B cell (primary cell): ENCODE data around the gene EML6. TPM values are rescaled to one million over a fixed set of nuclear protein-coding genes. Genes with fewer than 3 reads are reported as not detected.

Experiments used
- ATAC-seq: fragments of 200-7000 bp; cut with Tn5 transposase; one replicate; pipeline ENCODE4 v1.10.0; 2021; ENCODE audit warnings: low read depth, mild to moderate bottlenecking, moderate number of reproducible peaks, moderate library complexity
- CTCF ChIA-PET: fragments of 350-600 bp; sonication (Branson Sonifier 250); formaldehyde crosslinking; loops from one replicate; lab custom pipeline; 2021; ENCODE audit warnings: antibody characterized with exemption, inconsistent platforms; lab: Charles Lee
- POLR2A ChIA-PET: fragments of 350-600 bp; sonication (Branson Sonifier 250); formaldehyde crosslinking; loops from one replicate; lab custom pipeline; 2021; ENCODE audit warnings: antibody characterized with exemption; lab: Charles Lee
- DNase-seq: peaks from one replicate; pipeline ENCODE4 v3.0.0; 2013
- H2AFZ ChIP-seq: 2 replicates; pipeline ENCODE4 v1.6.1; 2012; ENCODE audit warnings: mild to moderate bottlenecking, low read depth, low read length; ENCODE audit not compliant: insufficient read depth, poor library complexity, severe bottlenecking
- H3K27ac ChIP-seq, 2 donors: 1 replicate in 1 of 2; 2 replicates in 1 of 2; pipeline ENCODE4 v1.5.1; 2012 to 2013; ENCODE audit warnings: low read length in 2 of 2, mild to moderate bottlenecking in 2 of 2, moderate library complexity in 1 of 2
- H3K27me3 ChIP-seq, 4 experiments: fragments of 200-600 bp in 1 of 4; sonication (generic) in 1 of 4; replicated peaks in 1 of 4; 1 replicate in 2 of 4; 2 replicates in 2 of 4; pipeline versions ENCODE4 v1.6.1 to v1.7.0; 2013 to 2016; ENCODE audit warnings: low read length in 3 of 4, mild to moderate bottlenecking in 2 of 4, mixed read lengths in 1 of 4, moderate library complexity in 1 of 4; ENCODE audit not compliant: insufficient read depth in 4 of 4, control insufficient read depth in 3 of 4; ENCODE audit errors: control extremely low read depth in 1 of 4
- H3K36me3 ChIP-seq, 2 experiments: replicated peaks in 1 of 2; 1 replicate in 1 of 2; 2 replicates in 1 of 2; pipeline versions ENCODE4 v1.6.1 to v1.7.1; 2013; ENCODE audit warnings: low read length in 1 of 2; ENCODE audit not compliant: insufficient read depth in 2 of 2, control insufficient read depth in 1 of 2; ENCODE audit errors: control extremely low read depth in 1 of 2, extremely low read depth in 1 of 2
- H3K4me1 ChIP-seq, 2 donors: fragments of 200-600 bp in 1 of 2; sonication (generic) in 1 of 2; 1 replicate in 1 of 2; 2 replicates in 1 of 2; pipeline versions ENCODE4 v1.5.1 to v1.6.1; 2013 to 2017; ENCODE audit warnings: low read length in 2 of 2; ENCODE audit not compliant: control insufficient read depth in 2 of 2, insufficient read depth in 2 of 2
- H3K4me2 ChIP-seq: replicated peaks from 2 replicates; pipeline ENCODE3; 2012; ENCODE audit warnings: mild to moderate bottlenecking, low read depth, low read length; ENCODE audit not compliant: poor library complexity, severe bottlenecking
- H3K4me3 ChIP-seq, 5 experiments: fragments of 200-600 bp in 1 of 5; sonication (generic) in 1 of 5; 1 replicate in 3 of 5; 2 replicates in 2 of 5; pipeline versions ENCODE4 v1.5.1 to v1.7.0; 2011 to 2016; ENCODE audit warnings: low read length in 4 of 5, mild to moderate bottlenecking in 4 of 5, low read depth in 2 of 5, control low read depth in 1 of 5, moderate library complexity in 1 of 5; ENCODE audit not compliant: insufficient read depth in 1 of 5; ENCODE audit errors: control extremely low read depth in 1 of 5, extremely low read depth in 1 of 5
- H3K79me2 ChIP-seq: fragments of 200-600 bp; sonication (generic); one replicate; pipeline ENCODE4 v1.6.0; 2016; ENCODE audit warnings: low read length; ENCODE audit not compliant: control insufficient read depth, insufficient read depth
- H3K9ac ChIP-seq: fragments of 200-600 bp; sonication (generic); 2 replicates; pipeline ENCODE4 v1.6.1; 2017; ENCODE audit warnings: mild to moderate bottlenecking, low read length, moderate library complexity
- H3K9me3 ChIP-seq, 3 donors: one replicate each; pipeline versions ENCODE4 v1.6.1 to v1.7.1; 2013; ENCODE audit warnings: low read length in 2 of 3; ENCODE audit not compliant: control insufficient read depth in 2 of 3, insufficient read depth in 1 of 3; ENCODE audit errors: control extremely low read depth in 1 of 3
- H4K20me1 ChIP-seq: 2 replicates; pipeline ENCODE4 v1.6.0; 2012; ENCODE audit warnings: mild to moderate bottlenecking, low read length; ENCODE audit not compliant: insufficient read depth, control insufficient read depth, poor library complexity, severe bottlenecking
- H3K27ac Mint-ChIP-seq: one replicate; pipeline ENCODE4 v1.8.0; 2021; ENCODE audit warnings: mixed read lengths
- H3K27me3 Mint-ChIP-seq: one replicate; pipeline ENCODE4 v1.8.0; 2021; ENCODE audit warnings: mixed read lengths
- H3K4me1 Mint-ChIP-seq: one replicate; pipeline ENCODE4 v1.8.0; 2021; ENCODE audit warnings: mixed read lengths
- H3K4me3 Mint-ChIP-seq: one replicate; pipeline ENCODE4 v1.8.0; 2021; ENCODE audit warnings: mixed read lengths
- H3K9me3 Mint-ChIP-seq: one replicate; pipeline ENCODE4 v1.8.0; 2022; ENCODE audit warnings: mixed read lengths; ENCODE audit not compliant: insufficient read depth
- CTCF ChIP-seq: fragments of 200-600 bp; IDR thresholded peaks from one replicate; pipeline ENCODE4 v1.8.0; 2022; ENCODE audit warnings: antibody characterized with exemption, mild to moderate bottlenecking
- EZH2 ChIP-seq: IDR thresholded peaks from 2 replicates; pipeline ENCODE4 v1.6.1; 2012; ENCODE audit warnings: borderline replicate concordance, low read depth, mild to moderate bottlenecking, moderate library complexity, low read length; ENCODE audit not compliant: insufficient read depth, poor library complexity, severe bottlenecking
- WGBS: methylation state at CpG from one replicate; pipeline ENCODE4 v1.1.5; 2013; ENCODE audit warnings: missing lambda C conversion rate; ENCODE audit not compliant: insufficient coverage; 5-methylcytosine and 5-hydroxymethylcytosine counted together
- intact Hi-C: fragments of 100-400 bp; cut with micrococcal nuclease; formaldehyde crosslinking; loops from one replicate; pipeline ENCODE4 v1.10.0; 2022
- polyA plus RNA-seq: library from polyadenylated mRNA; depleted of rRNA; stranded (reverse); fragments of >200 nt; gene quantifications from 2 replicates; pipeline ENCODE4 v1.2.3, GENCODE V29; 2012
- total RNA-seq, 2 donors: library from RNA; stranded (reverse); fragments of 120-200 nt in 1 of 2; gene quantifications; 1 replicate in 1 of 2; 2 replicates in 1 of 2; pipeline versions ENCODE4 v1.2.3 to v1.2.4, GENCODE V29; 2013 to 2022

The EML6 gene
- total and polyA plus RNA-seq, 2 donors (not counting 1 experiment from before 2014, with no cell fraction given) = 42.5 to 53.7 TPM

- DNase-seq (no peak), ATAC-seq (no peak)
- POLR2A ChIA-PET = no interaction called here
- H3K27me3 ChIP-seq = no peaks in the 10 kb centered on the region
- no peak for TF ChIP-seq CTCF
- no peak for TF ChIP-seq EZH2
- intact Hi-C loops = no loop called here
- no peak overlapping the region for H3K27ac ChIP-seq
- H4K20me1 ChIP-seq = no peaks in the 10 kb centered on the region
- no peaks in the 10 kb centered on the region for H3K9me3 Mint-ChIP-seq
- H3K36me3 ChIP-seq = no peaks in the 10 kb centered on the region
- H3K4me3 ChIP-seq = no peak overlapping the region
- H3K27me3 Mint-ChIP-seq = no peaks in the 10 kb centered on the region
- no peaks in the 10 kb centered on the region for H3K4me1 ChIP-seq
- CTCF ChIA-PET = interaction anchor here (0.9 kb wide), 1 partner anchor 253 kb away, joined by 3 read pairs; no protein-coding TSS in a partner anchor
- no peaks in the 10 kb centered on the region for H3K79me2 ChIP-seq
- H2AFZ ChIP-seq = no peak overlapping the region
- 100% methylated on average over 1 of the region's 2 CpGs for WGBS
- no peak overlapping the region for H3K9ac ChIP-seq
- H3K4me1 Mint-ChIP-seq = no peaks in the 10 kb centered on the region
- H3K9me3 ChIP-seq = no peaks in the 10 kb centered on the region
- H3K27ac Mint-ChIP-seq = no peak overlapping the region
- no peak overlapping the region for H3K4me3 Mint-ChIP-seq
- H3K4me2 ChIP-seq = no peak overlapping the region
These were observed 191.2 kb downstream of the EML6 start for GRCh38 chr2:54914637-54915036.

- no peak overlapping the region for H3K4me2 ChIP-seq
- H3K36me3 ChIP-seq = no peaks in the 10 kb centered on the region
- H3K27ac ChIP-seq = no peak overlapping the region
- H3K79me2 ChIP-seq = no peaks in the 10 kb centered on the region
- Mint-ChIP-seq H3K27ac (no peak overlapping the region), H3K4me1 (no peaks in the 10 kb centered on the region), H3K27me3 (no peaks in the 10 kb centered on the region), H3K9me3 (no peaks in the 10 kb centered on the region), H3K4me3 (no peak overlapping the region)
- H2AFZ ChIP-seq = no peak overlapping the region
- no peak overlapping the region for H3K4me3 ChIP-seq
- 94% methylated on average over 3 of the region's 4 CpGs for WGBS
- H3K9ac ChIP-seq = no peak overlapping the region
- H3K9me3 ChIP-seq = no peaks in the 10 kb centered on the region
- ATAC-seq = no peak
- CTCF ChIA-PET = interaction anchor here (0.9 kb wide), 1 partner anchor 253 kb away, joined by 3 read pairs; no protein-coding TSS in a partner anchor
- H3K27me3 ChIP-seq = no peaks in the 10 kb centered on the region
- POLR2A ChIA-PET = no interaction called here
- no peak for DNase-seq
- intact Hi-C loops = no loop called here
- no peaks in the 10 kb centered on the region for H3K4me1 ChIP-seq
- no peaks in the 10 kb centered on the region for H4K20me1 ChIP-seq
- TF ChIP-seq CTCF = no peak
- TF ChIP-seq EZH2 = no peak
These were observed 191.6 kb downstream of the EML6 start for GRCh38 chr2:54915101-54915500.
